ENCODE measurements around the gene RIC8B.

RIC8B gene

DNA sequence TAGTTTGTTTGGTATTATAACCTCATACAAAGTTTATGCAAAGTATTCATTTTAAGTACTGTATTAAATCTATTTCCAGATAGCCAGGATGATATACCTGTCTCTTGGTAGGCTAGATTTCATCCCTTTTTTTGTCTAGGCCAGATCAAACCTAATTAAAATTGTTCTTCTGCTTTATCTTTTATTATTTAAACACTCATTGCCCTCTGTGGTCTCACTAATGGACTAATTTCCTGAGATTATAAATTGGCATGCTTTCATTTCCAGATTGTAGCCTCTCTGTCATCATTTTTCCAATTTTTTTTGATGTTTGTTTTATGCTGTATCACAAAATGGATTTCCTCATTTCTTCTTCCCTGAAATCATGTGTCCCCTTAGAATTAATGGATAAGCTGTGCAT lies 95.6 kb downstream of the RIC8B start:
- no peak for DNase-seq

DNA sequence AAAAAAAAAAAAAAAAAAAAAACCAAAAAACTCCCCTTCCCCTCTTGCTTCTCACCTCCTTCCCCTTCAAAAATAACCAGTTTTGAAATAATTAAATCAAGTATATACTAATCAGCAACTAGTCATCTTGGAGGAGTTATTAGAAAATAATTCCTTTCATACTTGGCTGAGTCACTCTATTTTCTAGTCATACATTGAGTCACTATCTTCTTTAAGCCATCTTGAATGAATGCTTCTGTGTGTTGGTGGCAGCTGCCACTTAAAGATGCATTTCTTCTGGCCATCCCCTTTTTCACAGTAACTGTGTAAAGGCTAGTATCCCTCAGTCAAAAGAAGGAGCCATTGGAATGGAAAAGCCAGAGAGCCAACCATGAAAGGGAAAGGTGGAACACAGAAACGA lies 97.0 kb downstream of the RIC8B start:
- DNase-seq, result no peak

DNA sequence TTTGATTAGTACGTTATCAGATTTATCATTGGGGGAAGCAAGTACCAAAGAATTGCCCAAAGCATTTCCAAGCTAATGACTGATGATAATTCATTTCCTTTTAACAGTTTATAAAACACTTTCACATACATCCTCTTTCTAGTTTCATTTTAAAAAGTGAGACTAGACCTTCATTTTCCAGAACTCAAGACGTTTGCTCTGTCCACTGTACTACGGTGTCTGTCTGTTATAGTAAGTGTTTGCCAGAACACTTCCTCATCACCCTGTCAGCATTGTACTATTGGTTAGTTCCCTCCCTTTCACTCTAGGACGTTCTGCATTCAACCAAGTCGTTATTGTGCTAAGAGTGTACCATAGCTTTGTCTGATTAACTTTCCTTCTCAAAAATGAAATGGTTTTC lies 99.5 kb downstream of the RIC8B start:
- no peak for DNase-seq

- DNase-seq, result no peak
Measured at GRCh38 chr12:106878804-106879203, 104.3 kb downstream of the RIC8B start.

- DNase-seq, result no peak
Measured at GRCh38 chr12:106879612-106880011, 105.1 kb downstream of the RIC8B start.

DNA sequence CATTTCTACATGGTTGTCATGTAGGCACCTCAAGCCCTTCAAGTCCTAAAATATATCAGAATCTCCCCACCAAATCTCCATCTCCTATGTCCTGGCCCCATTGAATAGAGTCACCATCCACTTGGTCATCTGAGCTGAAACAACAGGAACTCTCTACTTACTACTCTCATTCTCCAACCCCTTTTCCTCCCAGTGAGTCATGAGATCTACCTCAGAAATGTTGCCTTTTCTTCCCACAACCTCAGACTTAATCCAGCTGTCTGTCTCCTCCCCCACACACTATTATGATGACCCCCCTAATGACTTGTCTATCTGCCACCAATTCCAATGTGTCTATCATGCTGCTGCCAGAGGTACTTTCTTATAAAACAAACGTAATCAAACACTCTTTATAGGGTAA lies 108.9 kb downstream of the RIC8B start:
- no peak for DNase-seq

GRCh38 chr12:106885026-106885425 lies 110.5 kb downstream of the RIC8B start:
- no peak for DNase-seq

- no peak for DNase-seq
Measured at GRCh38 chr12:106885541-106886249, 111.2 kb downstream of the RIC8B start.

DNA sequence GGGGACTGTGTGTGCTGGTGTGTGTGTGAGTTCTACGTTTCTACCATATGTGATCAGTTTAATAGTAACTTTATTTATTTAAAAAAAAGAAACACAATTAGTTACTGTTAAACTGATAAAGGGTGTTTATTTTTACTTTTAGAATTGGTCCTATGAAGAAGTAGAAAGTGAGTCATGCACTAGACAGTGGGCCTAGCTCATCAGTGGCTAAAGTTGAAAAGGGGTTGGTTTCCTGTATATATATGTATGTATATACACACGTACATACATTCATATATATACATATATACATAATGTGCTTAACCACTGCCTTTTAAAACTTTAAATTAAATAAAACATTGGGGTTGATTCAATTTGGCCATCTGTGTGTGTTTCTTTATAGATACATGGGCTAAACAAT lies 112.5 kb downstream of the RIC8B start:
- no peak for DNase-seq

- DNase-seq, result no peak
Measured at GRCh38 chr12:106888348-106888970, 114.0 kb downstream of the RIC8B start.

- no peak for DNase-seq
Measured at GRCh38 chr12:106889326-106889725, 114.8 kb downstream of the RIC8B start.

- DNase-seq, result no peak
Measured at GRCh38 chr12:106889950-106890626, 115.6 kb downstream of the RIC8B start.

DNA sequence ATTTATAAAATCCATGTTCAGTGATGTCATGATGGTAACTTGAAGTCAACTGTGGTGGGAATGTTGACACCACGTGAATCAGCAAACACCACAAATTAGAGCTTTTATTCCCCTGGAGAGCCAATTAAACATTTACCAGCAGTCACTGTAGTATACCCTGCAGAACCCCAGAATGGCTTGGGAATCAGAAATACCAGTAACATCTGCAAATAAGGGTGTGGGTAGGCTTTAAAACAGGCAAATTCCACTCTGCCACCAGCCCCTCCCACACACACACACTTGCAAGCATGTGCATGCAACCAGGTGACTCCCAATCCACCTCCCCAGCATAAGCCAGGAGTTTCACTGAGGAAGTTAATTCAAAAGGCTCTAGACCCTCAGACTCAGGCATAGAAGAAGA lies 117.6 kb downstream of the RIC8B start:
- DNase-seq, result no peak

DNA sequence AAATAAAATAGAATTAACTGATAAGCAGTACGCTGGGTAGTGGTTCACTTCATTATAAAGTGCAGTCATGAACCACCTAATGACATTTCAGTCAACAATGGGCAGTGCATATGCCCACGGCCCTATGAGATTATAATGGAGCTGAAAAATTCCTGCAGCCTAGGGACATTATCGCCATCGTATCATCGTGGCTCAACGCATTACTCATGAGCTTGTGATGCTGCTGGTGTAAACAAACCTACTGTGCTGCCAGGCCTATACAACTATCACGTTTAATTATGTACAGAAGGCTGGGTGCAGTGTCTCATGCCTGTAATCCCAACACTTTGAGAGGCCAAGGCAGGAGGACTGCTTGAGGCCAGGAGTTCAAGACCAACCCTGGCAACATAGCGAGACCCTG lies 119.0 kb downstream of the RIC8B start:
- DNase-seq, result no peak

- DNase-seq, result no peak
Measured at GRCh38 chr12:106894774-106895173, 120.3 kb downstream of the RIC8B start.

- no peak for DNase-seq
Measured at GRCh38 chr12:106896603-106897002, 122.1 kb downstream of the RIC8B start.

DNA sequence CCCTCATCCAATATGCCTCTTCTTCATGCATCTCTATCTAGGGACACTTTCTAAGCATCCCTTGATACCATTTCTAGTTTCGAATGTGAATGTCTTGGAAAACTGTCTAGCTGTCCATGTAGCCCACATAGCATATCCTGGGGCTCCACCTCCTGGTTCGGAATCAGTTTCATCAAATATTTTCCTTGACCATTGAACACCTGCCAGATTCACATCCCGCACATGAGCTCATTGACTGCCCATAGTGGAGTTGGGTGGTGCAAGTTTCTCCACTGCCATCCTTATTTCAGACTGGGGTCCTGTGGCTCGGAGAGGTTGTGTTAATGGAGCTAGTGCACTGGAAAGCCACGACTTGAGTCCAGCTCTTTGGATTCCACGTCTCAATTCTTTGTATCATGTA lies 122.6 kb downstream of the RIC8B start:
- no peak for DNase-seq

GRCh38 chr12:106897981-106898901 lies 123.8 kb downstream of the RIC8B start:
- no peak for DNase-seq

DNA sequence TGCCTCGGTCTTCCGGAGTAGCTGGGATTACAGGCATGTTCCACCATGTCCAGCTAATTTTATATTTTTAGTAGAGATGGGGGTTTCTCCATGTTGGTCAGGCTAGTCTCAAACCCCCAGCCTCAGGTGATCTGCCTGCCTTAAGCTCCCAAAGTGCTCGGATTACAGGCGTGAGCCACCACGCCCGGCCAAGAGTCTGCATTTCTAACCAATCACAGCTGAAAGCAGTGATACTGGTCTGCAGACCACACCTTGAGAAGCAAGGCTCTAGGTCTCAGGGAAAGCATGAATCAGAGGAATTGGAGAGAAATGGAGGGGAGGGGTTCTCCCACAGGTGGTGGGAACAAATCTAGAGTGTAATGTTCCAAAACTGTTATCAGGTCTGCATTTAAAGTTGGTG lies 126.1 kb downstream of the RIC8B start:
- no peak for DNase-seq

GRCh38 chr12:106901276-106901675 lies 126.8 kb downstream of the RIC8B start:
- DNase-seq, result no peak

DNA sequence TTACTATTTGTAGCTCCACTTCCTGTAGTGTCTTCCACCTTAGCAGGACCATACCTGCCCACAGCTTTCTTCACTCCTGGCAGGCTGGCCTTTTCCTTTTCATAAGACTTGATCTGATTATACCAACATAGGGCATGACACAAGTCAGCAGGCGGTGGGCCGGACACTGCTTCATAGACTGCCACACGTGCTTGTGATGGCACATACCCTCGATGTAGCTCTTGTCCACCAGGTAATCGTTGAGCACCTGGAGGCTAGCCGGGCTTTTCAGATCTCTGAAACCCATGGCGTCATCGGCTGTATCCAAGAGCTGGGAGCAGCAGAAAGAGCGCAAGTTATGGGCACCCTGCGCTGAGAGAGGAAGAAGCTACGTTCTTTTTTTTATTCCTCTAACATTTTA lies 127.6 kb downstream of the RIC8B start:
- DNase-seq, result no peak

DNA sequence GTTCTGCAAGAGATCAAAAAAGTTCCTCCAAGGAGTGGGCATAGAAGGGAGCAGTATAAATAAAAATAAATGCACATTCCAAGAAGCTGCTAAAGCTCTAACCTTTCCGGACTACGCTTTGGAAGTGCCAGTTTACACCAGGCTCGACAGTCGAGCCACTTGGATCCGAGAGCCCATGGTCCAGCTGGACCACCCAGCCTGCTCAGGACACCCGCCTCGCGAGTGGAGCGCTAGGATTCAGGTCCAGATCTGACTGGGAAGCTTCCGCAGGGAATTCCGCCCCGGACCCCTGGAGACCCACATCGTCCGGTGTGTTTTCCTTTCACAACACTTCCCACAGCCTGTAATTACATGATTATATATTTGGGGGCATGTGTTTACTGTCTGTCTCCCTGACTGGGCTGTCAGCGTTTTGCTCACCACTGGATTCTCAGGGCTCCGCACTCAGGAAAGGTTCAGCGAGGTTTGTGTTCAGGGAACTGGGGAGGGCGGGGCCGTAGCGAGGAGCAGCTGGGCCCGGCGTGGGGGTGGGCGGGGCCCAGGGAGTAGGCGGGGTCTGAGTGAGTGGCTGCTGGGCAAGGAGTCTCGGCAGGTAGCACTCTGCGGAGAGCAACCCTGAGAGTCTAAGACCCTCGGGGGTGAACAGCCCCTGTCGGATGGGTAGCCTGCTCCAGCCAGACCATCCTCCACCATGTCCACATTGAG lies 128.9 kb downstream of the RIC8B start:
- DNase-seq, result peak; percentile 37

DNA sequence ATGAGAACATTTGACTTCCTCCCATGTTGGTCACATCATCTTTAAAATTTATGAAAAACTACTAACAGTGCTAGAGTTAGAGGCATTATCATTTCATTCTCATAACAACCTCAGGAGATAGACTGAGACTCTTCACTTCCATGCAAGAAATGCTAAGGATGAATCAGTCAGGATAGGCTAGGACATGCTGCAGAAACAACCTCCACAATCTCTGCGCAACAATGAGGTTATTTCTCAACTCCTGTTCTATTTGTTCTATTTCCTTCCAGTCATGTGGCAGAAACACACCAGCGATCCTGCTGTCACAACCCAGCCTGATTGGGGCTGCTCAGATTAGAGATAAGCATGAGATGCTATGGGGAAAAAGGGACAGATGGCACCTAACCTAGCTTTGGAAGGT lies 132.2 kb downstream of the RIC8B start:
- DNase-seq, result no peak
